K562 treated with DMSO at 1 percent for 4 hours (cell line): Measurements from ENCODE around the gene AHSG. TPM values are rescaled to one million over a fixed set of nuclear protein-coding genes. Genes with fewer than 3 reads are reported as not detected.

Experiments
- total RNA-seq: library from RNA; unstranded; fragments of 300-600 nt; gene quantifications from 2 replicates; pipeline ENCODE4 v1.2.3, GENCODE V29; 2022; ENCODE audit not compliant: insufficient read depth

The AHSG gene
- not detected in 2 replicates for total RNA-seq

GRCh38 chr3:186612721-186613636, at the start of gene AHSG:
Gene AHSG (plus strand): TSS chr3:186613060. CDS start chr3:186613142, 82 bp downstream.

GRCh38 chr3:186567072-186567921, 45.6 kb upstream of the AHSG start, which contains the start of gene TBCCD1:
Gene TBCCD1 (minus strand): TSS chr3:186567339. CDS start chr3:186564329, 3,010 bp downstream.

GRCh38 chr3:186570096-186570940, 42.5 kb upstream of the AHSG start, which contains the start of gene DNAJB11:
Gene DNAJB11 (plus strand): TSS chr3:186570720. CDS start chr3:186570898, 178 bp downstream.

GRCh38 chr3:186639778-186640472, 27.1 kb downstream of the AHSG start, which contains the start of gene FETUB:
Gene FETUB (plus strand): TSS chr3:186640399. CDS start chr3:186640461, 62 bp downstream.

GRCh38 chr3:186665625-186666188, 52.8 kb downstream of the AHSG start, which contains the start of gene HRG:
Gene HRG (plus strand): TSS chr3:186666014. CDS start chr3:186666032, 18 bp downstream.

Other genes with a start within 250 kb of the AHSG start
- gene CRYGS, start 68.7 kb upstream of the AHSG start, total RNA-seq = 1.5 and 3.0 TPM in 2 replicates
- 6.0 and 11.2 TPM in 2 replicates for gene TBCCD1, start 45.7 kb upstream of the AHSG start, total RNA-seq
- 70.7 and 71.2 TPM in 2 replicates for gene DNAJB11, start 42.3 kb upstream of the AHSG start, total RNA-seq
- gene FETUB, start 27.3 kb downstream of the AHSG start, total RNA-seq = not detected in 2 replicates
- gene HRG, start 53.0 kb downstream of the AHSG start, total RNA-seq = not detected in 2 replicates
- not detected in 2 replicates for gene KNG1, start 104.3 kb downstream of the AHSG start, total RNA-seq
- 120 and 173 TPM in 2 replicates for gene EIF4A2, start 170.5 kb downstream of the AHSG start, total RNA-seq
- gene RFC4, start 193.4 kb downstream of the AHSG start, total RNA-seq = 102 and 121 TPM in 2 replicates
- gene ADIPOQ, start 229.7 kb downstream of the AHSG start, total RNA-seq = not detected in 2 replicates